GM12801 (cell line): ENCODE measurements around the gene FOXK2.

ENCODE experiments used
- CTCF ChIP-seq: IDR thresholded peaks from one replicate; pipeline ENCODE4 v1.5.1; 2011; ENCODE audit warnings: control low read depth; ENCODE audit not compliant: insufficient read length; ENCODE audit errors: extremely low read depth

Gene FOXK2

GRCh38 chr17:82639628-82640027, 120.1 kb downstream of the FOXK2 start:
- no peak for TF ChIP-seq CTCF

GRCh38 chr17:82640036-82640435, 120.5 kb downstream of the FOXK2 start:
- no peak for TF ChIP-seq CTCF

GRCh38 chr17:82642022-82642421, 122.5 kb downstream of the FOXK2 start:
- no peak for TF ChIP-seq CTCF

GRCh38 chr17:82644148-82644547, 124.6 kb downstream of the FOXK2 start:
- no peak for TF ChIP-seq CTCF

- no peak for TF ChIP-seq CTCF
These were observed 126.0 kb downstream of the FOXK2 start for GRCh38 chr17:82645516-82645915.

- TF ChIP-seq CTCF, result no peak
These were observed 128.1 kb downstream of the FOXK2 start for GRCh38 chr17:82647593-82648164.

- no peak for TF ChIP-seq CTCF
These were observed 128.7 kb downstream of the FOXK2 start, which contains the start of gene WDR45B for GRCh38 chr17:82648165-82648668. TSS of gene WDR45B (minus strand) at chr17:82648444. CDS start at chr17:82648340, 104 bp downstream.
